Astrocyte (in vitro differentiated cells and primary cell): ENCODE results near the gene TTC8. TPM values are rescaled to one million over a fixed set of nuclear protein-coding genes. Genes with fewer than 3 reads are reported as not detected.

Source experiments
- DNase-seq: peaks from one replicate; pipeline ENCODE4 v3.0.0-alpha.2; 2010; ENCODE audit warnings: low read depth
- FAIRE-seq: peaks from 2 replicates; lab custom pipeline; 2011; peaks lifted over from hg19 to GRCh38; lab: Jason Lieb, UNC
- H2AFZ ChIP-seq: 2 replicates; pipeline ENCODE4 v1.6.0; 2012; ENCODE audit warnings: low read depth, low read length, inconsistent platforms
- H3K27ac ChIP-seq: 2 replicates; pipeline ENCODE4 v1.5.1; 2011; ENCODE audit warnings: low read depth, low read length, inconsistent platforms
- H3K27me3 ChIP-seq: 2 replicates; pipeline ENCODE4 v1.6.0; 2011; ENCODE audit warnings: low read length, inconsistent platforms; ENCODE audit not compliant: insufficient read depth
- H3K36me3 ChIP-seq: 2 replicates; pipeline ENCODE4 v1.5.1; 2011; ENCODE audit warnings: low read length, inconsistent platforms; ENCODE audit not compliant: insufficient read depth
- H3K4me1 ChIP-seq: 2 replicates; pipeline ENCODE4 v1.5.1; 2011; ENCODE audit warnings: low read length, inconsistent platforms; ENCODE audit not compliant: insufficient read depth
- H3K4me2 ChIP-seq: 2 replicates; pipeline ENCODE4 v1.6.0; 2012; ENCODE audit warnings: low read length, inconsistent platforms
- H3K4me3 ChIP-seq: 2 replicates; pipeline ENCODE4 v1.5.1; 2011; ENCODE audit warnings: low read depth, mild to moderate bottlenecking, low read length, inconsistent platforms; ENCODE audit not compliant: insufficient read depth
- H3K79me2 ChIP-seq: 2 replicates; pipeline ENCODE4 v1.6.0; 2012; ENCODE audit warnings: mild to moderate bottlenecking, low read length, inconsistent platforms; ENCODE audit not compliant: insufficient read depth
- H3K9ac ChIP-seq: 2 replicates; pipeline ENCODE4 v1.6.0; 2012; ENCODE audit warnings: mild to moderate bottlenecking, low read length, inconsistent platforms
- H3K9me3 ChIP-seq: 2 replicates; pipeline ENCODE4 v1.5.1; 2012; ENCODE audit warnings: low read depth, mild to moderate bottlenecking, low read length, inconsistent platforms; ENCODE audit not compliant: insufficient read depth
- H4K20me1 ChIP-seq: 2 replicates; pipeline ENCODE4 v1.6.0; 2012; ENCODE audit warnings: low read length, inconsistent platforms; ENCODE audit not compliant: insufficient read depth
- H3K27ac Mint-ChIP-seq: one replicate; pipeline ENCODE4 v1.8.0; 2021; ENCODE audit warnings: mild to moderate bottlenecking, mixed read lengths; ENCODE audit not compliant: unreplicated experiment
- H3K27me3 Mint-ChIP-seq: one replicate; pipeline ENCODE4 v1.8.0; 2021; ENCODE audit warnings: low read depth, mixed read lengths; ENCODE audit not compliant: unreplicated experiment
- H3K36me3 Mint-ChIP-seq: one replicate; pipeline ENCODE4 v1.8.0; 2021; ENCODE audit warnings: low read depth, mixed read lengths; ENCODE audit not compliant: unreplicated experiment
- H3K4me1 Mint-ChIP-seq: one replicate; pipeline ENCODE4 v1.8.0; 2021; ENCODE audit warnings: low read depth, mixed read lengths; ENCODE audit not compliant: unreplicated experiment
- H3K4me3 Mint-ChIP-seq: one replicate; pipeline ENCODE4 v1.8.0; 2021; ENCODE audit warnings: mild to moderate bottlenecking, moderate library complexity, mixed read lengths; ENCODE audit not compliant: unreplicated experiment
- H3K9me3 Mint-ChIP-seq: one replicate; pipeline ENCODE4 v1.8.0; 2021; ENCODE audit warnings: mild to moderate bottlenecking, mixed read lengths; ENCODE audit not compliant: unreplicated experiment
- EZH2 ChIP-seq: IDR thresholded peaks from 2 replicates; pipeline ENCODE4 v1.6.1; 2012; ENCODE audit warnings: mild to moderate bottlenecking, low read length, inconsistent platforms; ENCODE audit not compliant: insufficient read depth
- total RNA-seq: library from RNA; stranded (reverse); gene quantifications from 2 replicates; pipeline ENCODE4 v1.2.1, GENCODE V29; 2021
- TF ChIP-seq, protein P1 (sequence below): IDR thresholded peaks from 2 replicates; pipeline ENCODE4 v1.5.1; 2011; ENCODE audit warnings: low read depth, mild to moderate bottlenecking, inconsistent platforms, low read length, moderate library complexity; ENCODE audit not compliant: insufficient read depth

Gene TTC8
- total RNA-seq, 1 donor from 2014 or later, result 23.7 TPM

DNA sequence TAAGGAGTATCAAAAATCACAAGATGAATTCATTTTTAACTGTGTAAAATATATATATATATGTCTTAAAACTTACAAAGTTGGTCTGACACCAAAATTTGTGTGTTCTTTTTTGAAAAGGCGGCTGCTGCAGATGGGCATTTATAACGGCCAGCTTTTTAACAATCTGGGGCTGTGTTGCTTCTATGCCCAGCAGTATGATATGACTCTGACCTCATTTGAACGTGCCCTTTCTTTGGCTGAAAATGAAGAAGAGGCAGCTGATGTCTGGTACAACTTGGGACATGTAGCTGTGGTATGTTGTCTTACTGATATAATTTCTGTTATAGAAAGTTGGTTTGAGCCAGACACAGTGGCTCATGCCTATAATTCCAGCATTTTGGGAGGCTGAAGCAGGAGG, 47.0 kb downstream of the TTC8 start:
- H3K27ac Mint-ChIP-seq, result no peak overlapping the region
- DNase-seq (no peak), FAIRE-seq (no peak)
- H3K4me3 Mint-ChIP-seq, result no peak overlapping the region
- Histone ChIP-seq H3K27ac (no peak overlapping the region), H3K4me3 (no peak overlapping the region), H2AFZ (no peak overlapping the region), H3K9me3 (no peaks in the 10 kb centered on the region), H3K4me1 (no peaks in the 10 kb centered on the region), H3K36me3 (peaks cover 28% of the 10 kb centered on the region), H4K20me1 (no peaks in the 10 kb centered on the region), H3K4me2 (no peak overlapping the region), H3K79me2 (no peaks in the 10 kb centered on the region), H3K9ac (no peak overlapping the region), H3K27me3 (no peaks in the 10 kb centered on the region)
- no peaks in the 10 kb centered on the region for H3K27me3 Mint-ChIP-seq
- TF ChIP-seq, protein P1, sequence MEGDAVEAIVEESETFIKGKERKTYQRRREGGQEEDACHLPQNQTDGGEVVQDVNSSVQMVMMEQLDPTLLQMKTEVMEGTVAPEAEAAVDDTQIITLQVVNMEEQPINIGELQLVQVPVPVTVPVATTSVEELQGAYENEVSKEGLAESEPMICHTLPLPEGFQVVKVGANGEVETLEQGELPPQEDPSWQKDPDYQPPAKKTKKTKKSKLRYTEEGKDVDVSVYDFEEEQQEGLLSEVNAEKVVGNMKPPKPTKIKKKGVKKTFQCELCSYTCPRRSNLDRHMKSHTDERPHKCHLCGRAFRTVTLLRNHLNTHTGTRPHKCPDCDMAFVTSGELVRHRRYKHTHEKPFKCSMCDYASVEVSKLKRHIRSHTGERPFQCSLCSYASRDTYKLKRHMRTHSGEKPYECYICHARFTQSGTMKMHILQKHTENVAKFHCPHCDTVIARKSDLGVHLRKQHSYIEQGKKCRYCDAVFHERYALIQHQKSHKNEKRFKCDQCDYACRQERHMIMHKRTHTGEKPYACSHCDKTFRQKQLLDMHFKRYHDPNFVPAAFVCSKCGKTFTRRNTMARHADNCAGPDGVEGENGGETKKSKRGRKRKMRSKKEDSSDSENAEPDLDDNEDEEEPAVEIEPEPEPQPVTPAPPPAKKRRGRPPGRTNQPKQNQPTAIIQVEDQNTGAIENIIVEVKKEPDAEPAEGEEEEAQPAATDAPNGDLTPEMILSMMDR, result no peak
- TF ChIP-seq EZH2, result no peak
- peaks cover 6% of the 10 kb centered on the region for H3K36me3 Mint-ChIP-seq
- no peaks in the 10 kb centered on the region for H3K9me3 Mint-ChIP-seq
- H3K4me1 Mint-ChIP-seq, result no peaks in the 10 kb centered on the region

DNA sequence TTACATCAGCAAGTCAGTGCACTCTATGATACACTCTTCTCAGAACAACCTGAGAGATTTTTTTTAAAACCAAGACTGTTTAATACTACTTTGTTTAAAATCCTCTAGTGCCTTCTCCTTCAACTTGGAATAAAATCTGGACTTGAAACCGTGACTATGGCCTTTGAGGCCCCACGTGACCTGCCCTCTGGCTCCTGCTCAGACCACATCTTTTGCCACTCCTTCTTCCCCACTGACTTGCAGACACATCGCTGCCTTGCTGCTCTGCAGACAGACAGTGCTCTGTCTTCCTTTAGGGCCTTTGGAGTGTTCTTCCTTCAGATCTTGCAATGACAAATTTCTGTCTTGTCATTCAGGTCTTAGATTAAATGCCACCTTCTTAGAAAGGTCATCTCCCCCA, 48.5 kb downstream of the TTC8 start:
- Histone ChIP-seq H3K27me3 (no peaks in the 10 kb centered on the region), H2AFZ (no peak overlapping the region), H3K4me3 (no peak overlapping the region), H3K27ac (no peak overlapping the region), H3K4me1 (no peaks in the 10 kb centered on the region), H3K79me2 (no peaks in the 10 kb centered on the region), H3K4me2 (no peak overlapping the region), H3K9me3 (no peaks in the 10 kb centered on the region), H4K20me1 (no peaks in the 10 kb centered on the region), H3K36me3 (peaks cover 28% of the 10 kb centered on the region), H3K9ac (no peak overlapping the region)
- TF ChIP-seq EZH2, result no peak
- TF ChIP-seq, protein P1, result no peak
- H3K36me3 Mint-ChIP-seq, result peaks cover 8% of the 10 kb centered on the region
- H3K27ac Mint-ChIP-seq, result no peak overlapping the region
- no peaks in the 10 kb centered on the region for H3K9me3 Mint-ChIP-seq
- no peaks in the 10 kb centered on the region for H3K27me3 Mint-ChIP-seq
- no peaks in the 10 kb centered on the region for H3K4me1 Mint-ChIP-seq
- FAIRE-seq (no peak), DNase-seq (no peak)
- H3K4me3 Mint-ChIP-seq, result no peak overlapping the region

DNA sequence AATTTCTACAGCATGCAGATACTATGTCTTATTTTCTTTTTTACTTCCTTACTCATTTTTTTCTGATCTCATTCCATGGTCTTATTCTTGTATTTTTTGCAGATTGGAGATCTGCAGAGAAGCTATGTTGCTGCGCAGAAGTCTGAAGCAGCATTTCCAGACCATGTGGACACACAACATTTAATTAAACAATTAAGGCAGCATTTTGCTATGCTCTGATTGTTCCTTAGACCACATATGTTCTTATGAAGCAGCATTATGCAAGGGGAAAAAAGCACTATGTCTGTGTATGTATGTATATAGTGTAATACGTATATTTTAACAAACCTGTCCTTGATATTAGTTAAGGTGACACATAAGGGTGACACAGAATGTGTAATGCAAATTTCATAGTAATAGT, 52.7 kb downstream of the TTC8 start:
- Histone ChIP-seq H3K4me3 (no peak overlapping the region), H3K79me2 (no peaks in the 10 kb centered on the region), H2AFZ (no peak overlapping the region), H3K9me3 (no peaks in the 10 kb centered on the region), H3K27me3 (no peaks in the 10 kb centered on the region), H3K4me2 (no peak overlapping the region), H3K27ac (no peak overlapping the region), H3K4me1 (peaks cover 7% of the 10 kb centered on the region), H4K20me1 (no peaks in the 10 kb centered on the region), H3K9ac (no peak overlapping the region), H3K36me3 (peaks cover 15% of the 10 kb centered on the region)
- Mint-ChIP-seq H3K36me3 (peaks cover 33% of the 10 kb centered on the region), H3K9me3 (peaks cover 17% of the 10 kb centered on the region), H3K27ac (no peak overlapping the region), H3K27me3 (no peaks in the 10 kb centered on the region), H3K4me1 (peaks cover 3% of the 10 kb centered on the region), H3K4me3 (no peak overlapping the region)
- FAIRE-seq (no peak), DNase-seq (no peak)
- TF ChIP-seq, protein P1, result no peak
- no peak for TF ChIP-seq EZH2
